Measurements from ENCODE around the gene MED29.
"Not testable (repeated sequence)": the region's sequence is repeated elsewhere in the genome, so short reads cannot be mapped to it uniquely, and the experiment has no call there.

Gene MED29

DNA sequence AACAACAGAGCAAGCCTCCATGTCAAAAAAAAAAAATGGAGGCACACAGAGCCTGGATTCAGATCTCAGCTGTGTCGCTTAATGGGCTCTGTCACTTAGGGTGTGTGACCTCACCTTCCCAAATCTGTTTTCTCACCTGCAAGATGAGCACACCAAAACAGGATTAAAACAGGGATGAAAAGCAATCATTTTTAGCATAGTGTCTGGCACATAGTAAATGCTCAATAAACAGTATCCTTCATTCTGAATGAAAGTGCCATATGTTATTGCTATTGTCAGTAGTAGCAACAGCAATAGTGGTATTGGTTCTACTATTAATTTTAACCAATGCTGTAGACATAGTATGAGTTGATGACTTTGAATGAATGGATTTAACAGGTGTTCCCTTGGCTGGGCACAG lies 25.6 kb upstream of the MED29 start:
- in situ Hi-C loops (cut with HindIII; ENCODE audit: low pct_ligation_motif_present, low pct_unique_long_range_greater_than_20kb, low sequenced_read_pairs): no loop called here
- DNase-seq: no peak

DNA sequence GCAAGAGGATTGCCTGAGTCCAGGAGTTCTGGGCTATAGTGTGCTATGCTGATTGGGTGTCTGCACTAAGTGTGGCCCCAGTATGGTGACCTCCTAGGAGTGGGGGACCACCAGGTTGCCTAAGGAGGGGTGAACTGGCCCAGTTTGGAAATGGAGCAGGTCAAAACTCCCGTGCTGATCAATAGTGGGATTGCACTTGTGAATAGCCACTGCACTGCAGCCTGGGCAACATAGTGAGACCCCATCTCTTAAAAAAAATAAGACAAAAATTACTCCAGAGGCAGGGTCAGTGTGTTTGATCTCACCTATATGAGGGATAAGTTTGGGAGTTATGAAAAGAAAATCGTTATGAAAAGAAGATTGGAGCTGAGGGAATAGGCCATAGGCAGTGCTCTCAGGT lies 22.0 kb upstream of the MED29 start:
- no peak for DNase-seq

DNA sequence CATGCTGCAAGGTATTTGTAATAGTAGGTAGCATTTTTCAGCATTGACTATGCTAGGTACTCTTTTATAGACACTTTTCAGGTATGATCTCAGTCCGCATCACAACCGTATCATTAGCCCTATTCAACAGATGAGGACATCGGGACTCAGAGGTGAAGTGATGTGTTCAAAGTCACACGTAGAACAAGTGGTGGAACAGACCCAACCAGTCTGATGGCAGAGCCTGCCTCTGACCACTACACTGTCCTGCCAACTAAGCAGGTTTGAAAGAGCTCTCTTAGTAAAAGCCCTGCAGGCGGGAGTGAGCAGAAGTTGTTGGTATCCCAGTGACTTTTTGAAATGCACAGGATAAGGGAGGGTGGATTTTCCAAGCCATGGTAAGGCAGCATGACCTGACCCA lies 20.4 kb upstream of the MED29 start:
- DNase-seq: no peak
- in situ Hi-C loops (cut with HindIII; ENCODE audit: low pct_ligation_motif_present, low pct_unique_long_range_greater_than_20kb, low sequenced_read_pairs): no loop called here

More for the DNA sequence above, 22.0 kb upstream of the MED29 start:
- in situ Hi-C loops (cut with HindIII; ENCODE audit: low pct_ligation_motif_present, low pct_unique_long_range_greater_than_20kb, low sequenced_read_pairs): no loop called here

DNA sequence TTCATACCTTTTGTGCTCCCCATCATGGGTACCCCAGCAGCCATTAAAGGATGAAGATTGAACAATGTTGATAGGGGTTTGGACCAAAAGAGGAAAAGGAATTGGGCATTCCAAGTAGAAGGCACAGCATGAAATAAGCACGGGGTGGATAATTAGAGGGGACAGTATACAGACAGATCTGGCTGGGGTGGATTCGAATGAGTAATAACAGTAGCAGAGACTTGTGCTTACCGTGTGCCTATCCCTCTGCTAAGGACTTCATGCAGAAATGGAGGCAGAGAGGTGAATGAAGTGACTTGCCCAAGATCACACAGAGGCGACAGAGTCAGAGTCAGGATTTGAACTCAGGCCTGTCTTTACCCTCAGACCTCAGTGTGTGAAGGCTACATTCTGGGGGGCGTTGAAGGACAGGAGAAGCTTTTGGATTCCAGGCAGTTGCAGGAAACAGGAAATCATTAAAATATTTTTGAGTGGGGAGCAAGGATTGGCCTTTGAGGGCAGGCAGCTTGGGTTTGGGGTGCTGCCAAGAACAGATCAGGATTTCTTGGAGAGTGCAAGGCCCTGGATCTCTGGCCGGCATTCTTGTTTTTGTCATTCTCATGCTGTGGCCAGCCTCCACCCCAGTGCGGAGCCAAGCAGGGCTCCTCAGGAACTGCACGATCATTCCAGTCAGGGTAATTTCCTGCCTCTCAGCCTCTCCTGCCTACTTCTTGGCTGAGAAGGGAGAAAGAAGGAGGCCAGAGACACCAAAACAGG lies 19.0 kb upstream of the MED29 start:
- in situ Hi-C loops (cut with HindIII; ENCODE audit: low pct_ligation_motif_present, low pct_unique_long_range_greater_than_20kb, low sequenced_read_pairs): no loop called here
- no peak for DNase-seq

DNA sequence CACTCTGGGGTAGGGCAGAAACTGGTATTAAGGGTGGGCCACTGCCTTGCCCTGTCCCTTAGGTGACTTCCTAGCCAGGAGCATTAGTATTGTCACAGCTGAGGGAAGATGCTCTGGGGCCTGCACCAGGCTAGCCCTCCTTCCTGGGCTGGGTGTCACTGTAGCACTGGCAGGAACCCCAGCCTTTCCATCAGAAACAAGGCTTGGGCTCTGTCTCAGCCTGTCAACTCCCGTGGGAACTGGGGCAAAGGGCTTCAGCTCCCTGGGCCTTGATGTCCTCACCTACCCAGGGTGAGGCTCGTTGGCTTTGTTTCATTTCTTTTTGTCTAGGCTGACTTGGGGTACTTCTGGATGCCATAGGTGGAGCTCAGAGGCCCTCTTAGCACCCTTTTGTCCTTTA lies 18.2 kb upstream of the MED29 start:
- no peak for DNase-seq

DNA sequence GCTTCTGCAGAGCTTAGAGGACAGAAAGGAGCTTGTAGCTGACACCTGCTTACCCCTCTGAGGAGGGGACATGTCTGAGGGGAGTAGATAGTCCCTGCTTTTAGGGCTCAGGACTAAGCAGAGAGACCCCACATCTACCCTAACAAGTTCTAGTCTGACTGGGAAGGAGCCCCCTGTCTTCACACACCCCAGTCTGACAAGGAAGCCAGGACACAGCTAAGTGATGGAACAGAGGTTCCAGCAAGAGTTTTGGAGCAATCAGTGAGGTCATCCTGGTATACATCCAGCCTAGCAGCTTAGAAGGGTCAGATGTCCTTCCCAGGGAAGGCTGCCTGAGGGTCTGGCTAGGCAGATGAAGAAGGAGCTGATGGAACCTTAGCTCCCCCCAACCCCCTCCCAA lies 15.2 kb upstream of the MED29 start:
- no peak for DNase-seq
- in situ Hi-C loops (cut with HindIII; ENCODE audit: low pct_ligation_motif_present, low pct_unique_long_range_greater_than_20kb, low sequenced_read_pairs): no loop called here

More for the DNA sequence above, 18.2 kb upstream of the MED29 start:
- in situ Hi-C loops (cut with HindIII; ENCODE audit: low pct_ligation_motif_present, low pct_unique_long_range_greater_than_20kb, low sequenced_read_pairs): no loop called here

DNA sequence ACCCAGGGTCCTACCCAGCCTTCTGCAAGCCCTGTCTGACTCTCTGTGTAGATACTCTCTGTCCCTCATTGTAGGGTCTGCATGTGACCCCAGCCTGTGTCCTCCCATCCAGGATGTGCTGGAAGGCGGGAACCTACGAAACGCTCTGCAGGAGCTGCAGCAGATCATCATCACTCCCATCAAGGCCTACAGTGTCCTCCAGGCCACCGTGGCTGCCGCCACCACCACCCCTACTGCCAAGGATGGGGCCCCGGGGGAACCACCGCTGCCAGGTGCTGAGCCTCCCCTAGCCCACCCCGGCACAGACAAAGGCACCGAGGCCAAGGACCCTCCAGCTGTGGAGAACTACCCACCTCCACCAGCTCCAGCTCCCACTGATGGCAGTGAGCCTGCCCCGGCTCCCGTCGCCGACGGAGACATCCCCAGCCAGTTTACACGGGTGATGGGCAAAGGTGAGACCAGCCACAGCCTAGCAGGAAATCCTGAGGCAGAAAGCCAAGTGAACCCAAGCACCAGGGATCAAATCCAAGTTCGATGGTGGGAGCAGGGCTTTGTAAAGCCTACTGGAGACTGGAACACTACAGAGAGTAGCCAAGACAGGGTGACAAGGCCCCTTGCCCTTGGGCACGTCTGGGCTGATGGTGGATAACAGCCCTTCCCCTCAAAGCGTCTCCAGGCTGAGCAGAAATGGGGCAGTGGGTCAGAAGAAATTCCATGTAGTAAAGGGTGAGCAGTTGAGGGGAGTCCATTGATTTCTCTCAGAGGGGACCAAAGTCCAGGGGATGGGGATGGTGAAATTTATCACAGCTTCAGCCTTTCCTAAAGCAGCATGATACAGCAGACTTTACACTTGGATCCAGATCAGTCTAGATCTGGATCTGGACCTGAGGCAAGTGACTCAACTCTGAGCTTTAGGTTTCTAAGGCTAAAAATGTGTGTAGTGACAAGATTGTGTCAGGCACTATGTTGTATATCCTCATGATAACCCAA lies 13.5 kb upstream of the MED29 start:
- in situ Hi-C loops (cut with HindIII; ENCODE audit: low pct_ligation_motif_present, low pct_unique_long_range_greater_than_20kb, low sequenced_read_pairs): no loop called here

DNA sequence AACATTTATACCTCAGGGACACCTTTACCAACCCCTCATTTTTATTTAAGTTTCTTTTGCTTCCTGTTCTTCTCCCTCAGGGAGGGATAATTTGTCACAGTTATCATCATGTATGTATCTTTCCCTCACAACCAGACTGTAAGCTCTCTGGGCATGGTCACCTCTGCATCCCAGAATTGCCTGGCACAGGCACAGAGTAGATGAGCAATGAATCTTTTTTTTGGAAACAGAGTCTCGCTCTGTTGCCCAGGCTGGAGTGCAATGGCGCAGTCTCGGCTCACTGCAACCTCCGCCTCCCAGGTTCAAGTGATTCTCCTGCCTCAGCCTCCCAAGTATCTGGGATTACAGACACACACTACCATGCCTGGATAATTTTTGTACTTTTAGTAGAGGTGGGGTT lies 11.8 kb upstream of the MED29 start:
- DNase-seq; in situ Hi-C loops (cut with HindIII; ENCODE audit: low pct_ligation_motif_present, low pct_unique_long_range_greater_than_20kb, low sequenced_read_pairs): not testable (repeated sequence)

More for the DNA sequence above, 13.5 kb upstream of the MED29 start:
- no peak for DNase-seq

DNA sequence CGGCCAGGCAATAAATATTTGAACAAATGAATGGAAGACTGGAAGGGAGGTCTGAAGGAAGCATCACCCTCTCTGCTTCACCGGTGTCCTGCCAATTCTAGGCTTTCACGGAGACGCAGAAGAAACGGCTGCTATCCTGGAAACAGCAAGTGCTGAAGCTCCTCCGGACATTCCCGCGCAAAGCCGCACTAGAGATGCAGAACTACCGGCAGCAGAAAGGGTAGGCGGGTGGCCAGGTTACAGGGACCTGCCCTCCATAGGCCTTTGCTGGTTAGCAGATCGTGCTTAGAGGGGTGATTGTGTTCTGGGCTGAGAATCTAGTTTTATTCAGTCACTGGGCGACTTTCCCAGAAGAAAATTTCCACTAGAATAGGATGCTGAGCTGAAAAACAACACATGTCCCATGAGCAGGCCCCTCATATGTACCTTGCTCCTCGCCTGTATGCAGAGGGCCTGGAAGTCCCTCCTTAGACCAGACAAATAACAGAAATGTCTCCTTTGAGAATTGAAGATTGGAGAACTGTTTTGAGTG lies 11.2 kb upstream of the MED29 start:
- in situ Hi-C loops (cut with HindIII; ENCODE audit: low pct_ligation_motif_present, low pct_unique_long_range_greater_than_20kb, low sequenced_read_pairs): no loop called here
- DNase-seq: no peak

DNA sequence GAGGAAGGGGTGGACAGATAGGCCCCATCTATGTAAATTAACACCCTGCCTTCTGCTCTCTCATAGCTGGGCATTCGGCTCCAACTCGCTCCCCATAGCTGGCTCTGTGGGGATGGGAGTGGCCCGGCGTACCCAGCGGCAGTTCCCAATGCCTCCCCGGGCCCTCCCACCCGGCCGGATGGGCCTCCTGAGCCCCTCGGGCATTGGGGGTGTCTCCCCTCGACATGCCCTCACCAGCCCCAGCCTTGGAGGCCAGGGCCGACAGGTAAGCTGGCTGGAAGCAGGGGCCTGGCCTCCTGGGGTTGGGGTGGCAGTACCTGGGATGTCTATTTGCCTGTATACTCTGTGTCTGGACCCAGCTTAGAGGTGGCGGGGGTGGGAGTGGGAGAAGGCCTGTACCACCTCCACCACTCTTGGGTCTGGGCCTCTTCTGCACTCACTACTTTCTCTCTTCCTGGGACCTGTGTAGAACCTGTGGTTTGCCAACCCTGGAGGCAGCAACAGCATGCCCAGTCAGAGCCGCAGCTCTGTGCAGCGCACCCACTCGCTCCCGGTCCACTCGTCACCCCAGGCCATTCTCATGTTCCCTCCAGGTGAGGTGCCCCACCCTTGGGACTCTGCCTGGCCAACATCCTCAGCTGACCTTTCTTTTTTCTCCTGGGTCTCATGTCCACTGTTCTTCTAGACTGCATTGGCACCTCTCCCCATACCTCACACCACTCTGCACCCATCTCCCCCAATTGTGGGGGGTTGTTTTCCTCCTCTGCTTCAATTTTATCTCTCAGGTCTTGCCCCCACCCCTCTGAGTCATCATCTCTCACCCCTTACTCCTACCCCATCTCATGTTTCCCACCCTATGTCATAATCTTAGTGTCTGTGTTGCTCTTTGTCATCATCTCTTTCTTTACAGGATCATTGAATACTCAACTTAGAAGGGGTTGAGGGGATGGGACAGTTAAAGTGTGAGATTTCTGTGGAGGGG lies 10.4 kb upstream of the MED29 start:
- in situ Hi-C loops (cut with HindIII; ENCODE audit: low pct_ligation_motif_present, low pct_unique_long_range_greater_than_20kb, low sequenced_read_pairs): no loop called here

DNA sequence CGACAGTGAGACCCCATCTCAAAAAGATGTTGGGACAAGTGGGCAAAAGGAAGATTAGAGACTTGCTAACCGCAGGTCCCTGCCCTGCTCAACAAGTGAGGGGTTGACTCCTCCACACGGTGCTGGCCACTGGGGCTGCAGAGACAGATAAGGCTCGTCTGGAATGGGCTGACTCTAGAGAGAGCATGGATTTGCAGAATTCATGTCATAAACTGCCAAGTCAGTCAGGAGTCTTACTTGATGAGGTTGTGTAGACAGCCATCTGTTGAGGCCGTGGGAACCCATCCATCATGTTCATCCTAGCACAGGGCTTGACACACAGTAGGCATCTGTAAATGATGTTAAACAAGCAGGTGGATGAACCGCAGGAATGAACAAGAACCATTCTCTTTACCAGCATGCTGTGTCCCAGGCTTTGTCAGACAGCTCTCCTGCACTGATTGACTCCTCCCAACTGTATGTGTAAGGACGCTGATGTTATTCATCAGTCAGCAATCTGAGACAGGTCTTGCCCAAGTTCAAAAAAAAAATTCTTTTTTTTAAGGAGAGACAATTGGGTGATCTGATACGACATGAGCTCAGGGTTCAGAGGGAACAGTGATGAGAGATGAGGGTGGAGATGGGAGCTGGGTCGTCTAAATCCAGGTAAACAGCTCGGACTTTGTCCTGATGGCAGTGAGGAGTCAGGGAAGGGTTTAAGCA lies 9.1 kb upstream of the MED29 start:
- in situ Hi-C loops (cut with HindIII; ENCODE audit: low pct_ligation_motif_present, low pct_unique_long_range_greater_than_20kb, low sequenced_read_pairs): no loop called here
- no peak for DNase-seq

More for the DNA sequence above, 10.4 kb upstream of the MED29 start:
- no peak for DNase-seq

DNA sequence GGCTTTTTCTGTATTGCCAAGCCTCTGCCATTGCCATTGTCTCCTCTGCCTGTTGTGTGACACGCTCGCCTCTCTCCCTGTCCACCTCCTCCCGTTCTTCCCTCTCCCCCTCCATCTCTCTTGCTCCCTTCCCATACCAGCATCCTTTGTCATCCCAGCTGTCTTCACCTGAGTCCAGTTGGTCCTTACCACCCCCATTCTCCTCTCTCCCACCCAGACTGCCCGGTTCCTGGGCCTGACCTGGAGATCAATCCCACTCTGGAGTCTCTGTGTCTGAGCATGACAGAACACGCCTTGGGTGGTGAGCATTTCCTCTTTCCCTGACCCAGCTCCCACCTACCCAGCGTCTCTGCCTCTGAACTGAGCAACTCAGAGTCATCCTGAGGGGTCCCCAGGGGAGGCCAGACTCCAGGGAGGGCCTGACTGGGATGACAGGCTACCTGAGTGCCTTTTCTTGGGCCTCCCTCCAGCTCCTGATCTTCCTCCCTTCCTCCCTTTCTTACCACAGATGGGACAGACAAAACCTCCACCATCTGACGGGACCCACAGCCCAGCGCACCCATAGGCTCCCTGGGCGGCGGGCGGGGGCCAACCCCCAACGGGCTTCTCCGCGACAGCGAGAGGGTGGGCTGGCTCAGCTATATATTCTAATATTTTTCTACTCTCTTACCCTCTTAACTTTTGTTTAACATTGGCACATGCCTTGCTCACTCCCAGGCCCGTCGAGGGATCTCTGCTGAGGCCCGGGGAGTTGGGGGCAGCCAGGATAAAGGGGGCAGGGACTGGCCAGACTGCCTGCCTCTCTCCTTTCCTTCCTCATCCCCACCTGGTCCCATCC lies 8.0 kb upstream of the MED29 start:
- no peak for DNase-seq
- in situ Hi-C loops (cut with HindIII; ENCODE audit: low pct_ligation_motif_present, low pct_unique_long_range_greater_than_20kb, low sequenced_read_pairs): no loop called here

DNA sequence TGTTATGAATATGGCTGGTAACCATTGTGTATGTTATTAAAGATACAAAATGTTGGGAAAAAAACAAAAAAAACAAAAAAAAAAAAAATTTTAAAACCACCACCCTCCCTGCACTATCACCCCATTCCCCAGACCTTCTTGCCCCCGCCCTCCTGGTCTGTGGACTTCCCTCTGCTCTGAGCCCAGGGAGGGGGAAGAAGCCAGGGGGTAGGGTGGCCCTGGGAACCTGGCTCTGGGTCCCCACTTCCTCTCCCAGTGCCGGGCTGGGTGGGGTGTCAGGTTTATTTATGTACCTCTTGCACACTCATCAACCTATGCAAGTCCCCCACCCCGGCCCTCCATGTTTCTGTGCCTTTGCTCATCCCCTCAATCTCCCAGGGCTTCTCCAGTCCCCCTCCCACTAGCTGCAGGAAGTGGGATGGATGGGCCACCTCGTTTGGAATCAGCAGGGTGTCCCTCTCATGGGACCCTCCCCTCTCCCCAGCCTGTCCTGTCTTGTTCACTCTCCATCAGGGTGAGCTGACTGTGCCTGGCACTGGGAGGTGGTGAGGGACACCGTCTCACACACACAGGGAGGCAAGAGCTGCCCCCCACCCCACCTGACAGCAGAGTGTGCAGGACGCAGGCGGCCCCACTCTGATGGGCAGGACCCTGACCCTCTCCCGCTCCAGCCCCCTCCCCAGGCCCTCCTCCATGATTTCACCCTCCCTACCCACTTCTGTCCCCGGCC lies 6.2 kb upstream of the MED29 start:
- no peak for DNase-seq
- in situ Hi-C loops (cut with HindIII; ENCODE audit: low pct_ligation_motif_present, low pct_unique_long_range_greater_than_20kb, low sequenced_read_pairs): no loop called here

DNA sequence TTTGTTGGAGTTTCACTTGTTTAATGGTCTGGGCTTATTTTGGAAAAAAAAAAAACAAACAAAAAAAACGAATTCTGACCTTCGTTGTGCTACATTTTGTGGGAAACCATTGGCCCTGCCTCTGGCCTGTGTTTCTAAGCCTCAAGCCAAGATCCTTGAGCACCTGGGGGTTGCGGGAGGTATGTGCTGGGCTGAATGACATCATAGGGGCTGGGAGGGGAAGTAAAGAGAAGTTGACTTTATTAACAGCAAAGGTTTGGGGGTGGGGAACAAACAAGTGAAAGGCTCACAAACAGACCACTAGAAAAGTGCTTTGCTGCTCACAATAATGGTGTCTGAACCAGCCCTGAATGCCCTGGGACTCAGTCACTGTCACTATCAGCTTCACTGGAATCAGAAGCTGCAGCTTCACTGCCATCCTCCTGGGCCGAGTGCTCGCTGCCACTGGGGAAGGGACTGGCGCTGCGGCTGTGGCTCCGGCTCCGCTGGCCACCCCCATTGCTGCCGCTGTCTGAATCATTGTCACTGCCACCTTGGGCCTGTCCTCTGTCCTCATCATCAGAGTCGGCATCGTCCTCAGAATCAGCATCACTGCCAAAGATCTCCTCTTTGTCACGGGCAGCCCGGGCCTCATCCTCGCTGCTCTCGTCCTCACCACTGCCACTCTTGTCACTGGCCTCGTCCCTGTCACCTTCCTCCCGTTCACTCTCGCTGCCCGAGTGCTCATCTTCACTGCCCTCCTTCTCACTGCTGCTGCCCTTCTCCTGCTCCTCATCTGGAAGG lies 5.4 kb upstream of the MED29 start:
- DNase-seq: no peak
- in situ Hi-C loops (cut with HindIII; ENCODE audit: low pct_ligation_motif_present, low pct_unique_long_range_greater_than_20kb, low sequenced_read_pairs): no loop called here

DNA sequence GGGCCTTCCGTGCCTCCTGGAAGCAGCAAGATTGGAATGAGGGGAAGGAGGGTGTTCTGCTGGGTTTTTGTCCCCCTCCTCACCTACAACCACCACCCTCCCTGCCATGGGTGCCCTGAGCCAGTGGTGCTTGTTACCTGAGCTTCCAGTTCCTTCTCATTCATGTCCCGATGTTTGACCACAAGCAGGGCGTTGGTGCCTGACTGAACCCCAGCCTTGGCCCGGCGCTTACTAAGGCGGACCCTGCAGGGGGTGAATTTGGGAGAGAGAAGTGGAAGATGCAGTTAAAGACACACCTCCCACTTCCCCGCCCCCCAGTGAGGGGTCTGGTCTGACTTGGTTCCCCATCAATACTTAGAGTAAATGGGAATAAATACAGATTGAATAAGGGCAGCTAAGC lies 4.6 kb upstream of the MED29 start:
- in situ Hi-C loops (cut with HindIII; ENCODE audit: low pct_ligation_motif_present, low pct_unique_long_range_greater_than_20kb, low sequenced_read_pairs): no loop called here
- no peak for DNase-seq

DNA sequence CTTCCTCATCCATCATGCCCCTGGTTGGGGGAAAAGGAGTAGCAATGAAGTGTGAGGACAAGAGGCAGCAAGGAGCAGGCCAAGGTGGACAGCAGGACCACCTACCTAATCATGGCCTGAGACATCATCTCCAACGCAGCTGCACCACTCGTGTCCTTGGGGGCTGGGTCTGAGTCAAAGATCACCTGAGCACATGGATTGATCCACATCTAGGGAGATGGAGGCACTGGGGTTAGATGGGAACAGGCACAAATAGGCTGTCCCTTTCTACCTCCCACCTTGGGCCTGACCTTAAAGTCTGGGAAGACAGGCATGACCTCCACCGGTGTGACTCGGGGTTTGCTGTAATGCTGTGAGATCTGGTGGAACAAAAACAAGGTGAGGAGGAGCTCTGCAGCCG lies 2.5 kb upstream of the MED29 start:
- no peak for DNase-seq
- in situ Hi-C loops (cut with HindIII; ENCODE audit: low pct_ligation_motif_present, low pct_unique_long_range_greater_than_20kb, low sequenced_read_pairs): no loop called here

Data from ACHN (cell line).